Stimulated activated CD4-positive, alpha-beta T cell treated with anti-CD3 and anti-CD28 coated beads, Interleukin-2, amount 100 ng/mL, for 48 hours (primary cell): ENCODE results near the gene ARMC5.
"Not testable (repeated sequence)": the region's sequence is repeated elsewhere in the genome, so short reads cannot be mapped to it uniquely, and the experiment has no call there.

ENCODE experiments used
- DNase-seq, 2 donors: peaks; one replicate each; pipeline ENCODE4 v3.0.0-alpha.2; 2020

The ARMC5 gene

GRCh38 chr16:31436221-31437045, 22.9 kb upstream of the ARMC5 start:
- no peak for DNase-seq

- no peak for DNase-seq
Observed at GRCh38 chr16:31438414-31438813, 20.9 kb upstream of the ARMC5 start.

- not testable (repeated sequence) for DNase-seq
Observed at GRCh38 chr16:31439023-31439422, 20.3 kb upstream of the ARMC5 start.

- no peak for DNase-seq
Observed at GRCh38 chr16:31439519-31439918, 19.8 kb upstream of the ARMC5 start.

GRCh38 chr16:31440516-31441184, 18.7 kb upstream of the ARMC5 start:
- no peak for DNase-seq

GRCh38 chr16:31441956-31442355, 17.3 kb upstream of the ARMC5 start:
- no peak for DNase-seq

GRCh38 chr16:31445931-31446330, 13.4 kb upstream of the ARMC5 start:
- not testable (repeated sequence) for DNase-seq

GRCh38 chr16:31451201-31451600, 8.1 kb upstream of the ARMC5 start:
- DNase-seq: no peak

GRCh38 chr16:31451681-31452351, 7.5 kb upstream of the ARMC5 start:
- no peak for DNase-seq

GRCh38 chr16:31452631-31453106, 6.6 kb upstream of the ARMC5 start:
- no peak for DNase-seq

GRCh38 chr16:31453255-31454204, 5.8 kb upstream of the ARMC5 start:
- DNase-seq: no peak

GRCh38 chr16:31455601-31456314, 3.5 kb upstream of the ARMC5 start:
- no peak for DNase-seq

GRCh38 chr16:31456988-31457360, 2.3 kb upstream of the ARMC5 start:
- DNase-seq: no peak

- DNase-seq: peak in 1 of 2 donors; percentile 32
Observed at GRCh38 chr16:31458073-31458843, 1.0 kb upstream of the ARMC5 start.

GRCh38 chr16:31459687-31460581, 633 bp downstream of the ARMC5 start:
- DNase-seq: peak; percentile 100

- DNase-seq: no peak
Observed at GRCh38 chr16:31460582-31461002, 1.3 kb downstream of the ARMC5 start.

GRCh38 chr16:31461201-31461920, 2.1 kb downstream of the ARMC5 start:
- DNase-seq: no peak

GRCh38 chr16:31461921-31462804, 2.9 kb downstream of the ARMC5 start:
- no peak for DNase-seq
